Neural cell (in vitro differentiated cells): Measurements from ENCODE around the gene IL10RB. TPM values are rescaled to one million over a fixed set of nuclear protein-coding genes. Genes with fewer than 3 reads are reported as not detected.

Source experiments
- H2AFZ ChIP-seq: fragments of 200-600, 300-800 bp; sonication (generic), shearing (Covaris generic); 2 replicates; pipeline ENCODE4 v1.6.0; 2014; ENCODE audit warnings: low read depth, mild to moderate bottlenecking, antibody characterized with exemption, low read length, moderate library complexity
- H3F3A ChIP-seq: fragments of 200-600 bp; shearing (Covaris generic); 2 replicates; pipeline ENCODE4 v1.6.1; 2016; ENCODE audit warnings: mild to moderate bottlenecking, moderate library complexity, mixed read lengths, antibody characterized with exemption, low read length; ENCODE audit not compliant: insufficient read depth, poor library complexity, severe bottlenecking
- H3K27ac ChIP-seq: fragments of 200-600, 300-800 bp; sonication (generic), shearing (Covaris generic); 2 replicates; pipeline ENCODE4 v1.5.1; 2014; ENCODE audit warnings: mild to moderate bottlenecking, low read length, moderate library complexity
- H3K27me3 ChIP-seq: fragments of 300-800, 200-600 bp; sonication (generic), shearing (Covaris generic); 2 replicates; pipeline ENCODE4 v1.6.0; 2014; ENCODE audit warnings: mild to moderate bottlenecking, low read depth, low read length, moderate library complexity; ENCODE audit not compliant: insufficient read depth
- H3K36me3 ChIP-seq: fragments of 300-800, 200-600 bp; sonication (generic), shearing (Covaris generic); 2 replicates; pipeline ENCODE4 v1.5.1; 2014; ENCODE audit warnings: mild to moderate bottlenecking, antibody characterized with exemption, low read length, moderate library complexity; ENCODE audit not compliant: insufficient read depth
- H3K4me2 ChIP-seq: fragments of 300-800, 200-600 bp; sonication (generic), shearing (Covaris generic); 2 replicates; pipeline ENCODE4 v1.6.0; 2014; ENCODE audit warnings: mild to moderate bottlenecking, low read length
- H3K4me3 ChIP-seq: fragments of 300-800, 200-600 bp; sonication (generic), shearing (Covaris generic); 2 replicates; pipeline ENCODE4 v1.5.1; 2014; ENCODE audit warnings: mild to moderate bottlenecking, low read length, moderate library complexity
- H3K79me2 ChIP-seq: fragments of 200-600 bp; shearing (Covaris generic); replicated peaks from 2 replicates; pipeline ENCODE4 v1.6.0; 2014; ENCODE audit warnings: mild to moderate bottlenecking, low read length, moderate library complexity; ENCODE audit not compliant: insufficient read depth
- H3K9ac ChIP-seq: fragments of 300-800, 200-600 bp; sonication (generic), shearing (Covaris generic); 2 replicates; pipeline ENCODE4 v1.6.1; 2016; ENCODE audit warnings: mild to moderate bottlenecking, low read length, mixed read lengths
- H3K9me2 ChIP-seq: fragments of 200-600 bp; shearing (Covaris generic); 2 replicates; pipeline ENCODE4 v1.6.1; 2016; ENCODE audit warnings: mild to moderate bottlenecking, low read length, mixed read lengths; ENCODE audit not compliant: insufficient read depth
- H3K9me3 ChIP-seq: fragments of 200-600, 300-800 bp; sonication (generic), shearing (Covaris generic); 2 replicates; pipeline ENCODE4 v1.6.1; 2016; ENCODE audit warnings: mild to moderate bottlenecking, mixed run types, low read length, moderate library complexity, mixed read lengths
- H4K20me1 ChIP-seq: fragments of 200-600 bp; shearing (Covaris generic); 2 replicates; pipeline ENCODE4 v1.6.1; 2016; ENCODE audit warnings: mild to moderate bottlenecking, mixed run types; ENCODE audit not compliant: insufficient read depth
- EP300 ChIP-seq: fragments of 450-650 bp; conservative IDR thresholded peaks from 2 replicates; pipeline ENCODE4 v1.6.1; 2014; ENCODE audit warnings: antibody characterized with exemption, mild to moderate bottlenecking, moderate library complexity; ENCODE audit not compliant: poor library complexity, severe bottlenecking
- EZH2 ChIP-seq: fragments of 200-600, 300-800 bp; shearing (Covaris generic), sonication (generic); IDR thresholded peaks from 2 replicates; pipeline ENCODE4 v1.6.1; 2014; ENCODE audit warnings: antibody characterized with exemption, low read length, borderline replicate concordance, mild to moderate bottlenecking; ENCODE audit not compliant: insufficient read depth, poor library complexity, severe bottlenecking
- MXI1 ChIP-seq: fragments of 450-650 bp; conservative IDR thresholded peaks from 2 replicates; pipeline ENCODE4 v1.6.1; 2014; ENCODE audit warnings: antibody characterized with exemption, mild to moderate bottlenecking; ENCODE audit not compliant: poor library complexity, severe bottlenecking
- POLR2AphosphoS5 ChIP-seq: IDR thresholded peaks from 2 replicates; pipeline ENCODE4 v1.6.1; 2012
- RAD21 ChIP-seq: fragments of 450-650 bp; conservative IDR thresholded peaks from 2 replicates; pipeline ENCODE4 v1.6.1; 2014; ENCODE audit warnings: antibody characterized with exemption, mild to moderate bottlenecking, moderate library complexity
- SMC3 ChIP-seq: fragments of 450-650 bp; conservative IDR thresholded peaks from 2 replicates; pipeline ENCODE4 v1.6.1; 2014; ENCODE audit warnings: antibody characterized with exemption, mild to moderate bottlenecking, moderate library complexity; ENCODE audit not compliant: poor library complexity
- TAF1 ChIP-seq: IDR thresholded peaks from 2 replicates; pipeline ENCODE4 v1.6.1; 2012; ENCODE audit warnings: low read depth
- polyA plus RNA-seq: library from polyadenylated mRNA; depleted of rRNA; stranded (reverse); fragments of >200 nt; gene quantifications from 2 replicates; pipeline ENCODE4 v1.2.3, GENCODE V29; 2014
- TF ChIP-seq, protein P1 (sequence below): IDR thresholded peaks from 2 replicates; pipeline ENCODE4 v1.6.1; 2012; ENCODE audit warnings: borderline replicate concordance
- TF ChIP-seq, protein P2 (sequence below): fragments of 450-650 bp; IDR thresholded peaks from 2 replicates; pipeline ENCODE4 v1.5.1; 2014; ENCODE audit warnings: antibody characterized with exemption, mild to moderate bottlenecking, moderate library complexity; ENCODE audit not compliant: poor library complexity, severe bottlenecking

The IL10RB gene
- polyA plus RNA-seq, 1 donor from 2014 or later = 6.0 TPM

DNA sequence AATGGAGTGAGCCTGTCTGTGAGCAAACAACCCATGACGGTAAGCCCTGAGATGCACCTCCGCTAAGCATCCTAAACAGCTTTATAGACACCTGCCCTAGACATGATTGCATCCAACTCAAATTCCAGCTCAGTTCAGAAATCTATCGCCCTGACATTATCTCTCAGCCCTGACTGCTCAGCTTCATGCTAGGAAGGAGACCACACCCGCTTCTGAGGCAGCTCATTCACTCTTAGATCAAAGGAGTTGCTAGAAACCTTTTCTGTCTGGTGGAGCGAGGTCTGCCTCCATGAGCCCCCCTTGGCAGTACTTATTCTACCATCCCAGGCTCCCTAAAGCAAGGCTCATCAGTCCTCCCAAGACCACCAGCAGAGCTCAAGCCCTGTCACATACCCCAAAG is 17.0 kb downstream of the IL10RB start:
- peaks cover 14% of the 10 kb centered on the region for H3K36me3 ChIP-seq

DNA sequence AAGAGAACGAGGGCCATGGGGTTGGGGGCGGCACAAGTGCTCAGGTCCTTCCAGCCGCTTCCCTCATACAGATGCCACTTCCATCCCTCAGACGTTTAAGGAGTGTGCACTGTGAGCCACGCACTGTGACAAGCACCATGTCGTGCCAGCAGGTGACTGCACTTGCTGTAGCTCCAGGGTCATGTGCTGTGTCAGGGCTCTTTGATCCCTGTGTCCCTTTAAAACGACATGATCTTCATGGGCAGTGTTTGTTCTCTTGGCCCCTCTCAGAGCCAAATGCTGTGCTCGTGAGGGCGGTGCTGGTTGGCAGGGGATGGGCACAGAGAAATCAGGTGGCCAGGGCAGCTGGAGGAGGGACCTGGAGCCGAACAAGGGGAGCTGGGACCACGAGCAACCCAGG is 19.9 kb downstream of the IL10RB start:
- Histone ChIP-seq H3K4me2 (no peak overlapping the region), H3K9me2 (no peaks in the 10 kb centered on the region), H3K79me2 (no peaks in the 10 kb centered on the region), H3K27ac (no peak overlapping the region), H3F3A (no peaks in the 10 kb centered on the region), H3K9me3 (no peaks in the 10 kb centered on the region), H2AFZ (no peak overlapping the region), H3K36me3 (peaks cover 6% of the 10 kb centered on the region), H4K20me1 (no peaks in the 10 kb centered on the region), H3K9ac (no peak overlapping the region), H3K4me3 (no peak overlapping the region), H3K27me3 (no peaks in the 10 kb centered on the region)
- no peak for TF ChIP-seq EP300
- no peak for TF ChIP-seq SMC3
- no peak for TF ChIP-seq POLR2AphosphoS5
- no peak for TF ChIP-seq MXI1
- TF ChIP-seq, protein P1, sequence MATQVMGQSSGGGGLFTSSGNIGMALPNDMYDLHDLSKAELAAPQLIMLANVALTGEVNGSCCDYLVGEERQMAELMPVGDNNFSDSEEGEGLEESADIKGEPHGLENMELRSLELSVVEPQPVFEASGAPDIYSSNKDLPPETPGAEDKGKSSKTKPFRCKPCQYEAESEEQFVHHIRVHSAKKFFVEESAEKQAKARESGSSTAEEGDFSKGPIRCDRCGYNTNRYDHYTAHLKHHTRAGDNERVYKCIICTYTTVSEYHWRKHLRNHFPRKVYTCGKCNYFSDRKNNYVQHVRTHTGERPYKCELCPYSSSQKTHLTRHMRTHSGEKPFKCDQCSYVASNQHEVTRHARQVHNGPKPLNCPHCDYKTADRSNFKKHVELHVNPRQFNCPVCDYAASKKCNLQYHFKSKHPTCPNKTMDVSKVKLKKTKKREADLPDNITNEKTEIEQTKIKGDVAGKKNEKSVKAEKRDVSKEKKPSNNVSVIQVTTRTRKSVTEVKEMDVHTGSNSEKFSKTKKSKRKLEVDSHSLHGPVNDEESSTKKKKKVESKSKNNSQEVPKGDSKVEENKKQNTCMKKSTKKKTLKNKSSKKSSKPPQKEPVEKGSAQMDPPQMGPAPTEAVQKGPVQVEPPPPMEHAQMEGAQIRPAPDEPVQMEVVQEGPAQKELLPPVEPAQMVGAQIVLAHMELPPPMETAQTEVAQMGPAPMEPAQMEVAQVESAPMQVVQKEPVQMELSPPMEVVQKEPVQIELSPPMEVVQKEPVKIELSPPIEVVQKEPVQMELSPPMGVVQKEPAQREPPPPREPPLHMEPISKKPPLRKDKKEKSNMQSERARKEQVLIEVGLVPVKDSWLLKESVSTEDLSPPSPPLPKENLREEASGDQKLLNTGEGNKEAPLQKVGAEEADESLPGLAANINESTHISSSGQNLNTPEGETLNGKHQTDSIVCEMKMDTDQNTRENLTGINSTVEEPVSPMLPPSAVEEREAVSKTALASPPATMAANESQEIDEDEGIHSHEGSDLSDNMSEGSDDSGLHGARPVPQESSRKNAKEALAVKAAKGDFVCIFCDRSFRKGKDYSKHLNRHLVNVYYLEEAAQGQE = no peak
- TF ChIP-seq EZH2 = no peak
- TF ChIP-seq, protein P2, sequence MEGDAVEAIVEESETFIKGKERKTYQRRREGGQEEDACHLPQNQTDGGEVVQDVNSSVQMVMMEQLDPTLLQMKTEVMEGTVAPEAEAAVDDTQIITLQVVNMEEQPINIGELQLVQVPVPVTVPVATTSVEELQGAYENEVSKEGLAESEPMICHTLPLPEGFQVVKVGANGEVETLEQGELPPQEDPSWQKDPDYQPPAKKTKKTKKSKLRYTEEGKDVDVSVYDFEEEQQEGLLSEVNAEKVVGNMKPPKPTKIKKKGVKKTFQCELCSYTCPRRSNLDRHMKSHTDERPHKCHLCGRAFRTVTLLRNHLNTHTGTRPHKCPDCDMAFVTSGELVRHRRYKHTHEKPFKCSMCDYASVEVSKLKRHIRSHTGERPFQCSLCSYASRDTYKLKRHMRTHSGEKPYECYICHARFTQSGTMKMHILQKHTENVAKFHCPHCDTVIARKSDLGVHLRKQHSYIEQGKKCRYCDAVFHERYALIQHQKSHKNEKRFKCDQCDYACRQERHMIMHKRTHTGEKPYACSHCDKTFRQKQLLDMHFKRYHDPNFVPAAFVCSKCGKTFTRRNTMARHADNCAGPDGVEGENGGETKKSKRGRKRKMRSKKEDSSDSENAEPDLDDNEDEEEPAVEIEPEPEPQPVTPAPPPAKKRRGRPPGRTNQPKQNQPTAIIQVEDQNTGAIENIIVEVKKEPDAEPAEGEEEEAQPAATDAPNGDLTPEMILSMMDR = no peak
- no peak for TF ChIP-seq RAD21
- no peak for TF ChIP-seq TAF1

More for the DNA sequence above, 17.0 kb downstream of the IL10RB start:
- no peaks in the 10 kb centered on the region for H3F3A ChIP-seq
- no peaks in the 10 kb centered on the region for H3K79me2 ChIP-seq
- H3K9ac ChIP-seq = no peak overlapping the region
- no peaks in the 10 kb centered on the region for H3K9me2 ChIP-seq
- H3K4me3 ChIP-seq = no peak overlapping the region
- no peak overlapping the region for H2AFZ ChIP-seq
- H3K4me2 ChIP-seq = no peak overlapping the region
- TF ChIP-seq SMC3 (no peak), MXI1 (no peak), EP300 (no peak), EZH2 (no peak), TAF1 (no peak), POLR2AphosphoS5 (no peak), RAD21 (no peak)
- TF ChIP-seq, protein P2 = no peak
- TF ChIP-seq, protein P1 = no peak
- H3K9me3 ChIP-seq = peaks cover 8% of the 10 kb centered on the region
- no peaks in the 10 kb centered on the region for H3K27me3 ChIP-seq
- no peaks in the 10 kb centered on the region for H4K20me1 ChIP-seq
- H3K27ac ChIP-seq = no peak overlapping the region
